ENCODE data around the gene PFKFB3. TPM values are rescaled to one million over a fixed set of nuclear protein-coding genes. Genes with fewer than 3 reads are reported as not detected.

The PFKFB3 gene
- total and polyA plus RNA-seq, 2 of the 13 experiments (the other 11 are each of a cell fraction or from before 2014, with no cell fraction given): 1.2 to 13.3 TPM

DNA sequence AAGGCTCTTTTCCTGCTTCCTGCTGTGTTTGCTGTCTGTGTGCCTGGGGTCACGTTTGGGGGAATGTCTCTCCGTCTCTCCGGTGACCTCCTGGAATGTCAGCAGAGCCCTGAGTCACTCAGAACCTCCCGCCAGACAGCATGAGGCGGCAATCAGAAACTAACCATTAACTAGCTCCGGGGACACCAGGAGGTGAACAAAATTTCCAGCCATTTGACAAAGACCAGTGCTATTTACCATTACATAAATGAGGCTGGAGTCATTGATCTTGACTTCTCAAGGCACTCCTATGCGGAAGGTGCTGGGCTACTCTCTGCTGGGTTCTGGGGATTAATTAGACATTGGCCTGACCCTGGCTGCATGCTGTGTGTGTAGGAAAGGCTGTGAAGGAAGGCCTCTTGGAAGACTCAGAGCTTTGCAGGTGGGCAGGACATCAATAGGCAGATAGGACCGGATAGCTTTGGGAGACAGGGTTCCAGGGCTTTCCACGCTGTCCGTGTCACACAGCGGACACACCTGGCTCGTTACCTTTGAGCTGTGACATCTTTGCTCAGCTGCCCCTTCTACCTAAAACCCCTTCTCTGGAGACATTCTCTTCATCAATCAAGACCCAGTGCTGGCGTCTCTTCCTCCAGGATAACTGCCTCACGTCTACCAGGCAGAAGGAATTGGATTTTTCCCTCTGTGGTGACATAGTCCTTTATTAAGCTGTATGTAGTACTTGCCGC, 77.0 kb downstream of the PFKFB3 start (continued):
- TF ChIP-seq TCF7 (IDR thresholded peaks at IDR 0.05; ENCODE audit: low read depth): peak; percentile 77
- no peak for TF ChIP-seq NFATC3 (CRISPR knock-in tag; IDR thresholded peaks at IDR 0.05)
- no peak for TF ChIP-seq RFX3 (CRISPR knock-in tag; IDR thresholded peaks at IDR 0.05)
- TF ChIP-seq ZBTB38 (CRISPR knock-in tag; IDR thresholded peaks at IDR 0.05): 0 out of 2 replicates have a peak, but pooled peaks have one; percentile 22
- TF ChIP-seq ZNF607 (CRISPR knock-in tag; IDR thresholded peaks at IDR 0.05; ENCODE audit: borderline replicate concordance): no peak
- no peak; the same call in 1 of the 2 replicates for TF ChIP-seq ZNF777 (CRISPR knock-in tag; IDR thresholded peaks at IDR 0.05)
- peak; percentile 94 for TF ChIP-seq BHLHE40 (IDR thresholded peaks at IDR 0.05; ENCODE audit: low read length)
- TF ChIP-seq, protein P1, sequence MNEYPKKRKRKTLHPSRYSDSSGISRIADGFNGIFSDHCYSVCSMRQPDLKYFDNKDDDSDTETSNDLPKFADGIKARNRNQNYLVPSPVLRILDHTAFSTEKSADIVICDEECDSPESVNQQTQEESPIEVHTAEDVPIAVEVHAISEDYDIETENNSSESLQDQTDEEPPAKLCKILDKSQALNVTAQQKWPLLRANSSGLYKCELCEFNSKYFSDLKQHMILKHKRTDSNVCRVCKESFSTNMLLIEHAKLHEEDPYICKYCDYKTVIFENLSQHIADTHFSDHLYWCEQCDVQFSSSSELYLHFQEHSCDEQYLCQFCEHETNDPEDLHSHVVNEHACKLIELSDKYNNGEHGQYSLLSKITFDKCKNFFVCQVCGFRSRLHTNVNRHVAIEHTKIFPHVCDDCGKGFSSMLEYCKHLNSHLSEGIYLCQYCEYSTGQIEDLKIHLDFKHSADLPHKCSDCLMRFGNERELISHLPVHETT (CRISPR knock-in tag; conservative IDR thresholded peaks at IDR 0.05): no peak
- TF ChIP-seq RBAK (CRISPR knock-in tag; IDR thresholded peaks at IDR 0.05): no peak
- TF ChIP-seq NCOR1 (IDR thresholded peaks at IDR 0.05; ENCODE audit: borderline replicate concordance, low read length): peak; percentile 37; the same call in 1 of the 2 replicates
- no peak for TF ChIP-seq CBX1 (IDR thresholded peaks at IDR 0.05; ENCODE audit: low read depth)
- TF ChIP-seq, protein P2, sequence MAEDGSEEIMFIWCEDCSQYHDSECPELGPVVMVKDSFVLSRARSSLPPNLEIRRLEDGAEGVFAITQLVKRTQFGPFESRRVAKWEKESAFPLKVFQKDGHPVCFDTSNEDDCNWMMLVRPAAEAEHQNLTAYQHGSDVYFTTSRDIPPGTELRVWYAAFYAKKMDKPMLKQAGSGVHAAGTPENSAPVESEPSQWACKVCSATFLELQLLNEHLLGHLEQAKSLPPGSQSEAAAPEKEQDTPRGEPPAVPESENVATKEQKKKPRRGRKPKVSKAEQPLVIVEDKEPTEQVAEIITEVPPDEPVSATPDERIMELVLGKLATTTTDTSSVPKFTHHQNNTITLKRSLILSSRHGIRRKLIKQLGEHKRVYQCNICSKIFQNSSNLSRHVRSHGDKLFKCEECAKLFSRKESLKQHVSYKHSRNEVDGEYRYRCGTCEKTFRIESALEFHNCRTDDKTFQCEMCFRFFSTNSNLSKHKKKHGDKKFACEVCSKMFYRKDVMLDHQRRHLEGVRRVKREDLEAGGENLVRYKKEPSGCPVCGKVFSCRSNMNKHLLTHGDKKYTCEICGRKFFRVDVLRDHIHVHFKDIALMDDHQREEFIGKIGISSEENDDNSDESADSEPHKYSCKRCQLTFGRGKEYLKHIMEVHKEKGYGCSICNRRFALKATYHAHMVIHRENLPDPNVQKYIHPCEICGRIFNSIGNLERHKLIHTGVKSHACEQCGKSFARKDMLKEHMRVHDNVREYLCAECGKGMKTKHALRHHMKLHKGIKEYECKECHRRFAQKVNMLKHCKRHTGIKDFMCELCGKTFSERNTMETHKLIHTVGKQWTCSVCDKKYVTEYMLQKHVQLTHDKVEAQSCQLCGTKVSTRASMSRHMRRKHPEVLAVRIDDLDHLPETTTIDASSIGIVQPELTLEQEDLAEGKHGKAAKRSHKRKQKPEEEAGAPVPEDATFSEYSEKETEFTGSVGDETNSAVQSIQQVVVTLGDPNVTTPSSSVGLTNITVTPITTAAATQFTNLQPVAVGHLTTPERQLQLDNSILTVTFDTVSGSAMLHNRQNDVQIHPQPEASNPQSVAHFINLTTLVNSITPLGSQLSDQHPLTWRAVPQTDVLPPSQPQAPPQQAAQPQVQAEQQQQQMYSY (CRISPR knock-in tag; IDR thresholded peaks at IDR 0.05): no peak
- TF ChIP-seq CEBPB (IDR thresholded peaks at IDR 0.05; ENCODE audit: borderline replicate concordance, low read depth, low read length): no peak
- TF ChIP-seq, protein P3, sequence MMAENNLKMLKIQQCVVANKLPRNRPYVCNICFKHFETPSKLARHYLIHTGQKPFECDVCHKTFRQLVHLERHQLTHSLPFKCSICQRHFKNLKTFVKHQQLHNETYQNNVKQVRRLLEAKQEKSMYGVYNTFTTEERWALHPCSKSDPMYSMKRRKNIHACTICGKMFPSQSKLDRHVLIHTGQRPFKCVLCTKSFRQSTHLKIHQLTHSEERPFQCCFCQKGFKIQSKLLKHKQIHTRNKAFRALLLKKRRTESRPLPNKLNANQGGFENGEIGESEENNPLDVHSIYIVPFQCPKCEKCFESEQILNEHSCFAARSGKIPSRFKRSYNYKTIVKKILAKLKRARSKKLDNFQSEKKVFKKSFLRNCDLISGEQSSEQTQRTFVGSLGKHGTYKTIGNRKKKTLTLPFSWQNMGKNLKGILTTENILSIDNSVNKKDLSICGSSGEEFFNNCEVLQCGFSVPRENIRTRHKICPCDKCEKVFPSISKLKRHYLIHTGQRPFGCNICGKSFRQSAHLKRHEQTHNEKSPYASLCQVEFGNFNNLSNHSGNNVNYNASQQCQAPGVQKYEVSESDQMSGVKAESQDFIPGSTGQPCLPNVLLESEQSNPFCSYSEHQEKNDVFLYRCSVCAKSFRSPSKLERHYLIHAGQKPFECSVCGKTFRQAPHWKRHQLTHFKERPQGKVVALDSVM (CRISPR knock-in tag; IDR thresholded peaks at IDR 0.05): no peak
- no peak for TF ChIP-seq ZNF510 (CRISPR knock-in tag; IDR thresholded peaks at IDR 0.05; ENCODE audit: low read depth)
- TF ChIP-seq THAP11 (CRISPR knock-in tag; IDR thresholded peaks at IDR 0.05): peak; percentile 36; the same call in 1 of the 2 replicates
